ENCODE data around the gene ITGAX.

ITGAX gene

GRCh38 chr16:31430380-31431052 lies 75.5 kb downstream of the ITGAX start:
- DNase-seq (ENCODE audit: low read depth in 3 of 3, low spot score in 1 of 3): no peak
